ENCODE data around the gene TMEM169.

DNA sequence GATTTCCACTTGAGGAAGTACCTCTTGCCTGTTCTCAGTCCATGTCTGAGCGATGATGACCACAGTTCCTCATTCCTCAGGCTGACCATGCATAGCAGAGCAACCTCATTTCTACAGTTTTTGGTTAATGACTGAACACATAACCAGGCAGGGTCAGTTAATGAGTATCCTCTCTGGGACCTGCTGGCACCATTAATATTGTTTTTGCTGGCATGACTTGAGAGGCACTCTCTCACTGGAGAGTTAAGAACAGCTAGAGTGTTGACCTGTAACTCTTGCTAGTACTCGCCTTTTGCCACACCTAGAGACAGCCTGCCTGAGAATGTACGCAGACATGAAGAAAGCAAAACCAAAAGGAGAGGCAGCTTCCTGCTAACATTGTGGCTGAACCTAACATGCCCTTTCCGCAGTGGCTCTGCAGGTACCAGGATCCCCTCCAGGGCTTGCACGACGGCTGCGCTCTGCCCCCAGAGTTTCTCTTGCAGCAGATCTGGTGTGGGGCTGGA, 24.0 kb upstream of the TMEM169 start:
- peak; percentile 42 for TF ChIP-seq POLR2A (IDR thresholded peaks at IDR 0.05)
- TF ChIP-seq, protein P1, sequence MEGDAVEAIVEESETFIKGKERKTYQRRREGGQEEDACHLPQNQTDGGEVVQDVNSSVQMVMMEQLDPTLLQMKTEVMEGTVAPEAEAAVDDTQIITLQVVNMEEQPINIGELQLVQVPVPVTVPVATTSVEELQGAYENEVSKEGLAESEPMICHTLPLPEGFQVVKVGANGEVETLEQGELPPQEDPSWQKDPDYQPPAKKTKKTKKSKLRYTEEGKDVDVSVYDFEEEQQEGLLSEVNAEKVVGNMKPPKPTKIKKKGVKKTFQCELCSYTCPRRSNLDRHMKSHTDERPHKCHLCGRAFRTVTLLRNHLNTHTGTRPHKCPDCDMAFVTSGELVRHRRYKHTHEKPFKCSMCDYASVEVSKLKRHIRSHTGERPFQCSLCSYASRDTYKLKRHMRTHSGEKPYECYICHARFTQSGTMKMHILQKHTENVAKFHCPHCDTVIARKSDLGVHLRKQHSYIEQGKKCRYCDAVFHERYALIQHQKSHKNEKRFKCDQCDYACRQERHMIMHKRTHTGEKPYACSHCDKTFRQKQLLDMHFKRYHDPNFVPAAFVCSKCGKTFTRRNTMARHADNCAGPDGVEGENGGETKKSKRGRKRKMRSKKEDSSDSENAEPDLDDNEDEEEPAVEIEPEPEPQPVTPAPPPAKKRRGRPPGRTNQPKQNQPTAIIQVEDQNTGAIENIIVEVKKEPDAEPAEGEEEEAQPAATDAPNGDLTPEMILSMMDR (IDR thresholded peaks at IDR 0.05): no peak

Data from right lobe of liver (tissue), 4 donors.